MV-4-11 (cell line): ENCODE data around the gene CST3.
A peak's percentile ranks its signal among the peaks of the same experiment; 100 is the strongest.
"Not testable (repeated sequence)": the region's sequence is repeated elsewhere in the genome, so short reads cannot be mapped to it uniquely, and the experiment has no call there.

Experiments
- DNase-seq: peaks from one replicate; lab custom pipeline; 2025; lab: John Stamatoyannopoulos, UW

CST3 gene

DNA sequence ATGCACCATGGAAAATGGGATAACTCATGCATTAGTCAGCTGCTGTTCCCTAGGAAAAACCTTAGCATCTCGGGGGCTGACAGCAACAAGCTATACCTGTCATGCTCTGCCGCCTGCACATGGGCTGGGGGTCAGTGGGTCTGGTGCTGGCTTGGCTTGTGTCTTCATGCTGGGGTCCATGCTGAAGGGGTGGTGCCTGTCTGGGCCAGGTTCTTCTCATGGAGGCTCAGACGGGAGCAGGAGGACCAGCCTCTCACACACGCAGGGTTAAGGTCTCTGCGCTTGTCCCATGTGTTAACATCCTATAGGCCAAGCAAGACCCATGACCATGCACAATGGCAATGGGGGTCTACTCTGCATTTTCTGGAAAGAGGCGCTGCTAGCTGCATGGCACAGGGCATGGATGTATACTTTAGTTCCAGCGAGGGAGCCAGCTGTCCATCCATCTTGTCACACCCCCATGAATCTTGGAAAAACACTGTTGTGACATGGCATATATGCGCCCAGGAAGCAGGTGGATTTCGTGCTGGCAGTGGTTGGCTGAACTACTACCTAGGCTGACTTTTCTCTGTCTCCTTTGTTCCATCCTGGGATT is 24.6 kb upstream of the CST3 start:
- no peak for DNase-seq

DNA sequence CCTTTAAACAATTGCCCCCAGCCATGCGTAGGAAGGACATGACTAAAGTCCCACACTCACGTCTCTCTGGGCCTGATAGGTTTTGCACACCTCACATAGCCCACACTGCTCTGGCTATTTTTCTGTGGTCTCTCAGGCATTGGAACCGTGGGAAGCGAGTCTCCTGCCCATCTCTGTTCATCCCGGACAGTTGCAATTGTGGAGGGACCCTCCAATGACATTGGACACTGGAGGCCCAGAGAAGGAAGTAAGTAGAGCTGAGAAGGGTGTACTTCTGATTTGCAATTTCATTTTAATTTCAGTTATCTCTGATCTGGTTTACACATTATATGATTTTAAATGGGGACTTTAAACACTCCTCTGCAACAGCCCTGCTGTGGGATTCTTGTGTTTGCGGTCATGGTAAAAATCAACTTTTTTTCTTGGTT is 23.3 kb upstream of the CST3 start:
- no peak for DNase-seq

DNA sequence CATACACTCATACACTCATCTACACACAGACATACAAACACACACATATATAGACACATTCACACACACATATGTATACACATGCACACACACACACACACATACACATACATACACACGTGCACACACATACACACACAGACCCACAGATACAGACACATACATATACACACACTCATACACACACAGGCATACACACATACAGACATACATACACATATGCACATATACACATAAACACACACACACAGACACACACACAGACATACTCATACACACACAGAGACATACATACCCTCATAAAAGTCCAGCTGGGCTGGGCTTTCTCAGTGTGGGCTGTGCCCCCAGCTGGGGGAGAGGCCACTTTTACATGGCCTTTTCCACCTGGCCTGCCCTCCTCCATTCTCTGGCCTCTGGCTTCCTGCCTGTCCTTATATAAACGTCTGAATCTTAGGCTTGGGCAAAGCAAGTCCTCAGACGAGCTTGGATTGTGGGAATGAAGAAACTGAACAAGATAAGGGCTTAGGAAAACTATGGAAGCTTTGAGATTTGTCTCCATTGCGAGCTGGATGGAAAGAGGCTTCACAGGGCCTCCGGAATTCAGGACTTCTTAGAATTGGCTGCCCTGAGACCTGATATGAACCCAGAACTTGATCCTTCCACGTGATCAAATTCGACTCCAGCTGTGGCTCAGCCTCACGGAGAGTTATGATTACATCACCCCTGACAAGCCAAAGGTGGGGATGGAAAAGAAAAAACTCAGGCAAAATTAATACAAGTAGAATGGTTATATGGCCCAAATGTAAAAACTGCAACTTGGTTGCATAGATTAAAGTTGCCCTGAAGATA is 22.5 kb upstream of the CST3 start:
- no peak for DNase-seq

DNA sequence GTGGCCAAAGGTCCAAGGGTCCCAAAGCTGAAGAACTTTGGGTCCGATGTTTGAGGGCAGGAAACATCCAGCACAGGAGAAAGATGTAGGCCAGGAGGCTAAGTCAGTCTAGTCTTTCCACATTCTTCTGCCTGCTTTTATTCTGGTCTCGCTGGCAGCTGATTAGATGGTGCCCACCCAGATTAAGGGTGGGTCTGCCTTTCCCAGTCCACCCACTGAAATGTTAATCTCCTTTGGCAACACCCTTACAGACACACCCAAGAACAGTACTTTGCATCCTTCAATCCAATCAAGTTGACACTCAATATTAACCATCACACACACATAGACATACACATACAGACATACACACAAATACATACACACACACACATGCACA is 21.8 kb upstream of the CST3 start:
- DNase-seq: not testable (repeated sequence)

DNA sequence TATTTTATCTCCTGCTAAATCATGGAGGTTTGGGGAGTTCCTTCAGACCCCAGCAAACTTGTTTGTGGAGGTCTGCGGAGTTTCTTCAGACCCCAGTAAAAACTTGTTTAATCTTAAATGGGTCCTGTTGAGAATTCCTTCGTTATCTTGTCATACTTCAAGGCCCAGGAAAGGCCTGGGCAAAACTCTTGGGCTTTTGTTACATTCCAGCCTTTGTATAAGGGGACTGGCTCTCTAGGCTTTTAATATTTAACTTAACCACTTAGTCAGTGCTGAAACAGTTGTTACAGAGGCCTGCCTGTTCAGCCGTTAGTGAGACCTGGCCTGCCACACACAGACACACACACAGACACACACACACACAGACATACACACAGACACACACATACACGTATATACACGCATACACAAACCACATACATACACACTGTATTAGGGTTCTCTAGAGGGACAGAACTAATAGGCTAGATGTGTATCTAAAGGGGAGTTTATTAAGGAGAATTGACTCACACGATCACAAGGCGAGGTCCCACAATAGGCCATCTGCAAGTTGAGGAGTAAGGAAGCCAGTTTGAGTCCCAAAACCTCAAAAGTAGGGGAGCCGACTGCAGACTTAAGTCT is 21.3 kb upstream of the CST3 start:
- no peak for DNase-seq

DNA sequence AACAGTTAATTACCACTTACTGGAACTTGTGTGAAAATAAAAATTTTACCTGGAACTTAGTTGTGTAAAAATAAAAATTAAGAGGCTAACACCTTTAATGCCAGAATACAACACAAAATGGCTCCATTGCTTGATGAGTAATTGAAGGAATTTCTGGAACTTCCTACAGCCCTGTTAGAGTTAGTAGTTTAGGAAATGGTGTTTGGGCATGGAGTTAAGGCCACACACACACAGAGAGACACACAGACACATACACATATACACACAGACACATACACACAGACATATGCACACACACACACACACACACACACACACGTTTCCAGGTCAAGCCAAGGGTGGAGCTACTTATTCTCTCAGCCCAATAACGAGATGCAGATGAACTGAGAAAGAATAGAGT is 20.6 kb upstream of the CST3 start:
- DNase-seq: no peak

DNA sequence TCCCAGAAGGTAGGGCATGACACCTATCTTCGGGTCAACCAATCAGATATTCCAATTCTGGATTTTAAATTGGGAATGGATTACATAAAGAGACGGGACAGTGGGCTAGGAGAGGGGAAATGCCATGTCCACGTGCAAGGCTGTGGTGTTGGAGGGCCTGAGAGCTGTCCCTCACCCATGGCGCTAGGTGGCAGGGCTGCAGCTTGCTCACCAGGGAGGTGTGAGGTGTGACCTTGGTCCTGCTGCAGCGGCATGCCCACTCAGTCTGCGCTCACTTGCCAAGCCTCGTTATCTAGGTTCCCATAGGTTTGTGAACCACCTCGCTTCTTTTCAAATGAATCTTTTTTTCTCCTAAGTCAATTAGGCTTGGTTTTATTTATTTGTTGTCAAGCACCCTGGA is 19.4 kb upstream of the CST3 start:
- DNase-seq: no peak

DNA sequence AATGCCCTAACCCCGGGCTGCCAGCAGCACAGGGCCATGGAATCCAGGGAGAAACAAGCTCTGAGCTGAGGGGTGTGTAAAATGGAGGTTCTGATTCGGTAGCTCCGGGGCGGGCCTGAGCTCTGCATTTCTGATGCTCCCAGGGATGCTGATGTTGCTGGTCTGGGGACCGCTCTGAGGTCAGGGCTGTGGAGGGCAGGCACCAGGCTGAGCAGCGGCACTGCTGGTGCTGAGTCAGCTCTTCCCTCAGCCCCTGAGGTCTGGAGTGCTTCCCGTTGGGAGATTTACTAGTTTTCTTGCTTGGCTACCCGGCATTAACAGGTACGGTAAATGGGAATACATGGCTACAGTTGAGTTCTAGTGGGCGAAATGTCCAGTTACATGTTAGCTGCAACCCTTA is 18.6 kb upstream of the CST3 start:
- DNase-seq: peak; percentile 32

DNA sequence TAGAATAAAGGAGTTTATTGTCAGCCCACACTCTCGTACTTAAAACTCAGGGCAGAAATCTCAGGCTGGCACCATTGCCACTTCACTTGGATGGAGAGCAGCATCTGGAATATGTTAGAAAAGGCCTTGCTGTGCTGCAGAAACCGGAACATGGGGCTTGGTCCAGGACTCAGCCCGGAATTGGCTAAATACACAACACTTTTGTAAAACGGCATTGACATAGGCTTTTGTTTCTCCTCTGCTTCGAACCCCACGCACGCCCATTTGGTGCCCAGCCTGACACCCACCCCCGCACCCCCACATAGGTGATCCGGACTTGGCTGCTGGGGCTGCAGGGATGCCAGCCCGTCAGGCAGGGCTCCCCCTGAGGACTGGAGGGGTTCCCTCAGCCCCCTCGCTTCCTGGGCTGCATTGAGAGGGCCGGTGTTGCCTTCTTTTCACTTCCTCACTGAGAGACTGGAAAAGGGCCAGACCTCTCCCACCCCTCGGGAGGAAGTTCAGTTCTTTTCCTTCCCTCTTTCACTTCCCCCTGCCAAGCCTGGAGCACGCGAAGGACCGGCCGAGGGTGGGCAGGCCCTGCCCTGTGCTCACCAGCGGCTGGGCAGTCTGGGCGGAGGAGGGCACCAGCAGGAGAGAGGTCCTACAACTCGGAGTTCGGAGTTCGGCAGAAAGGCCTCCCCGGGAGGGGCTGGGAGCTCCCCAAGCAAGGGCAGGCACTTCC is 17.9 kb upstream of the CST3 start:
- peak; percentile 95 for DNase-seq

DNA sequence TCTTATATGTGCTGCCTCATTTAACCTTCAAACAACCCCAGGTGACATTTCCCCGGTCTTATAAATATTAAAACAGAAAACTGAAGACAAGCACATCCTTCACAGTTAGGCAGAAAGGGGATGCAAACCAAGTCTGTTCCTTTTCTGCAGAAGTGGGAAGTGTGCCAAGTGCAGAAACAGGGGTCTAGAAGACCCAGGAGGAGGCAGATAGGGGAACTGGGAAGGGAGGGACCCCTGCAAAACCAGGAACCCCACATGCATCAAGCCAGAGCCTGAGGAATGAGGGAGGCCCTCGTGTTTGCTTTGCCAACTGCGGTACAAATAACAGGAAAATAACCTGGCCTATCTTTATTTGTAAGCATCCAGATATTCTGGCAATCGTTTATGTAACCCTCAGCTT is 17.0 kb upstream of the CST3 start:
- peak; percentile 32 for DNase-seq

DNA sequence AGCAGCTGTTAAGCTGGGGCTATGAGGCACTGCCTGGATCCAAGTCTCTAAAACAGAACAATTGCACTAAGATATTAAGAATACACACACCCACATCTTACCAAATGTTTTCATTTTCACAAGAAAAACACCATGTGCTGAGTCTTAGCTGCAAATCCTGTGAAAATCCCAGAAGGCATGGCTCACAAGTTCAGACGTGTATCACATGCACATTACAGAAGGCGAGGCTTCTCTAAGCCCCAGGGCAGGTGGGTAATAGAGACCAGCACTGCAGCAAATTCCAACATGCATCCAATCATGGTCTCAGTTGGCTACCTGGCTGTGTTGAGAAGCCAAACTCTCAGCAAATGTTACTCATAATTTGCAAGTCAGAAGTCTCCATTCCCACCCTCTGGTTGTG is 16.2 kb upstream of the CST3 start:
- no peak for DNase-seq

DNA sequence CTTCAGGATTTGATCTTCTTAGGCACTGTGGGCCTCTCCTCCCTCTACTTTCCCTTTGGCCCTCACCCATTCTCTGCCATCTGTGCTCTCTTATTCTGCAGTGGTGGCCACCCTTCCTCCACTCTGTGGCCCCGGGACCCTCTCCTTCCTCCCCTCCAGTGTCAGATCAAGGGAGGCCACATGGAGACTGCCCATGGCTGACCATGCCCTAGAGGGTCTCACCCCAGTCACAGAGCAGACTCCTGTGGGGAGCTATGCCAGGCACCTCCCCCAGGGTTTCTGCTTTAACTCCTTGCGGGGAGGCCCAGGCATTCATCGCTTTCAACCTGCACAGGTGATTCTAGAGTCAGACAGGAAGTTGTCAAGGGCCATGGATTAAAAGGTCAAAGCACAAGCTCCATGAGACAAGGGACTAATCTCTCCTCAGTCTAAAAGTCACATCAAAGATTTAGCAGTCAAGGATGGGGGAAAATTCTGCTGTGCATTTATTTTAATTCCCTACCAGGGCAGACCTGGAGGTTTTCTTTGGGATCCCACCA is 15.7 kb upstream of the CST3 start:
- DNase-seq: no peak

DNA sequence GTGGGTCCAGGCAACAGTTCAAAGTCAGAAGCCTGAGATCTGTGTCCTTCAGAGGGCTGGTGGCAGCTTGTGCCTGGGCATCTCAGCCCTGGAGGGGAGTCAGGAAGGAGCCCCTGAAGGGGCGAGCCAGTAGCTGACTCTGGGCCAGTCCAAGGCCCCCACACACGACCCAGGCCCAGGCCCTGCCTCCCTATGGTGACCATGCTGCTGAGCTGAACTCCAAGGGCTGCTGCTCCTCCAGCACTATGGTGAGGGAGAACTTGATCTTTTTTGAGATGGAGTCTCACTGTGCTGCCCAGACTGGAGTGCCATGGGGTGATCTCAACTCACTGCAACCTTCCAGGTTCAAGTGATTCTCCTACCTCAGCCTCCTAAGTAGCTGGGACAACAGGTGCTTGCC is 15.2 kb upstream of the CST3 start:
- DNase-seq: no peak

DNA sequence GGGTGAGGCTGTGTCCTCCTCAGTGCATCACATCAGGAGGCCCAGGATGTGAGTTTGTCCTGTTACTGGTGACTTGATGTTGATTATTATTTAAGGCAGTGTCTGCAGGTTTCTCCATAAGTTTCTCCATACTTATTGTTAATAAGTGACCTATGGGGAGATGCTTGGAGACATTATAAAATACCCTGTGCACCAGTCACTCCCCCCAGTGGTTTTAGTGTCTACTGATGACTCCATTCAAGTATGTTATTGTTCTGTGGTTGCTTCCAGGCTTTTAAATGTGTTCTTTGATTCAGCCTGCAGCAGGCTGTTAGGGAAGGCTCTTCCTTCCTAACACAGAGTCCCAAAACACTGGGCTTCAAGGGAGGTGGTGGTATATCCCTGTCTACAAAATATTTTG is 14.6 kb upstream of the CST3 start:
- DNase-seq: no peak

DNA sequence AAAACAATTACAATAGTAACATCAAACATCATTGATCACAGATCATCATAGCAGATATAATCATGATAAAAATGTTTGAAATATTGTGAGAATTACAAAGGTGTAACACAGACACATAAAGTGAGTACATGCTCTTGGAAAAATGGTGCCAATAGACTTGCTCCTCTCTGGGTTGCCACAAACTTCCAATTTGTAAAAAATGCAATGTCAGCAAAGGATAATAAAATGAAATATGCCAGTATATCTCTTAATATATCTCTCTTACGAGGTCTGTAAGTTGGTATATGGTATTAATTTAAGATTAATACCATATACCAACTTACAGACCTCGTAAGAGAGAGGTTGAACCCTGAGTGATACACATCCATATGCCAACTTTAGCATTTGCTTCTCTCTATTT is 13.4 kb upstream of the CST3 start:
- DNase-seq: no peak

DNA sequence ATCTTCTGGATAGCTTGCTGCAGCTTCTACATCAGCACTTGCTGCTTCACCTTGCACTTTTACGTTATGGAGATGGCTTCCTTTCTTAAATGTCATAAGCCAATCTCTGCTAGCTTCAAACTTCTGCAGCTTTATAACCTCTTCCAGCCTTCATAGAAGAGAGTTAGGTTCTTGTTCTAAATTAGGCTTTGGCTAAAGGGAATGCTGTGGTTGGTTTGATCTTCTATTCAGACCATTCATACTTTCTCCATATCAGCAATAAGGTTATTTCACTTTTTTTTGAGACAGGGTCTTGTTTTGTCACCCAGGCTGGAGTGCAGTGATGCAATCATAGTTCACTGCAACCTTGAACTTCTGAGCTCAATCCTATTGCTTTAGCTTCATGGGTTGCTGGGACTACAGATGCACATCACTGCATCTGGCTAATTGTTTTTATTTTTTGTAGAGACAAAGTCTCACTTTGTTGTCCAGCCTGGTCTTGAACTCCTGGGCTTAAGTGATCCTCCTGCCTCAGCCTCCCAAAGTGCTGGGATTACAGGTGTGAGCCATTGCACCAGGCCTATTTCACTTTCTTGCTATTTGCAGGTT is 12.2 kb upstream of the CST3 start:
- DNase-seq: no peak

DNA sequence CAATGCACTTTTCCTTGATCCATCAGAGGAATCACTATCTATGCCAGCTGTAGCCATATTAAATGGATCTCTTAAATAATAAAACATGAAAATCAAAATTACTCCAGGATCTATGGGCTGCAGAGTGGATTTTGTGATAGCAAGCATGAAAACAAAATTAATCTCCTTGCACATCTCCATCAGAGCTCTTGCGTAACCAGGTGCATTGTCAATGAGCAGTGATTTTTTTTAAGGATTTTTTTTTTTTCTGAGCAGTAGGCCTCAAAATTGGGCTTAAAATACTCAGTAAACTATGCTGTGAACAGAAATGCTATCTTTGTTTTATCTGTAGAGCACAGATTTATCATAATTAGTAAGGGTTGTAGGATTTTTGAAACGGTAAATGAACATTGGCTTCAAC is 11.5 kb upstream of the CST3 start:
- DNase-seq: no peak

DNA sequence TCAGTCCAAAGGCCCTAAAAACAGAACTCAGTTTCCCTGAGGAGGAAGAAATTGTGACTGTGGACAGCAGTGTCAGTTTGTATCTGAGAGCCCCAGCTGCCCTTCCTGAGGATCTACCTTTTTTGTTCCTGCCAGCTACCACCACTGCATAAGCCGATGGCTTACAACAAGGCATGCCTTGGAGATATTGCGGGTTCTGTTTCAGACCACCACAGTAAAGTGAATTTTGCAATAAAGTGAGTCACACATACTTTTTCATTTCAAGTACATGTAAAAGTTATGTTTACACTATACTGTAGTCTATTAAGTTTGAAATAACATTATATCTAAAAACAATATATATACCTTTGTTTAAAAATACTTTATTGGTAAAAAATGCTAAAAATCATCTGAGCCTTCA is 9.6 kb upstream of the CST3 start:
- DNase-seq: peak; percentile 89

DNA sequence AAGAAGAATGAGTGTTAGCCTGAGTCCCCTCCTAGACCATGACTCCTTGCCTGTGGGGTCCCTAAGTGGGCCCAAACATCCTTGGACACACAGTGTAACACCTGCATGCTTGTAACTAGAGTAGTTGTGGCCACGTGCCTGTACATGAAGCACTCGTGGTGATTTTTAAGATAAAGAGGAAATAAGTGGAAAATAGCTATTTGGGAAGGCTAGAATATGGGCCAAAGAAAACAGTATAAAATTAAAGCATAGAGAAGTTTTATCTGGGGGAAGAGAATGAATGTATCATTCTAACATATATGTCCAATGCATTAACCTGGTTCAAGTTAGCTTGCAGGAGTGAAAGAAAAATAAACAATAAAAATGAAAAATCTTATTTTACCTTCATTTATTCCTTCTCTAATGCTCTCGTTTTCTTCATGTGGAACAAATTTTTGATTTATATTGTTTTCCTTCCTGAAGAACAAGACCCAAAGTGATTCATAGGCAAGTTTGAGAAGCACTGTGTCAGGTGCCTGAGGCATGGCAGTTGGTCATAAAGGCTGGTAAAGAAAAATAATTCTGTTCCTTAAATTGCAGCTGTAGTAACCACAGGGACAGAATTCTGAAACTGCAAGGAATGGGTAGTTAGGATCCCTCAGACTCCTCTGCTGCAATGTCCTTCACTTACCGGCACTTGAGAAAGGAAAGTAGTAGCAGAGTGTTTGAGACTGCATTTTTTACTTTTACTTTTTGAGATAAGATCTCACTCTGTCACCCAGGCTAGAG is 8.5 kb upstream of the CST3 start:
- DNase-seq: peak; percentile 94

DNA sequence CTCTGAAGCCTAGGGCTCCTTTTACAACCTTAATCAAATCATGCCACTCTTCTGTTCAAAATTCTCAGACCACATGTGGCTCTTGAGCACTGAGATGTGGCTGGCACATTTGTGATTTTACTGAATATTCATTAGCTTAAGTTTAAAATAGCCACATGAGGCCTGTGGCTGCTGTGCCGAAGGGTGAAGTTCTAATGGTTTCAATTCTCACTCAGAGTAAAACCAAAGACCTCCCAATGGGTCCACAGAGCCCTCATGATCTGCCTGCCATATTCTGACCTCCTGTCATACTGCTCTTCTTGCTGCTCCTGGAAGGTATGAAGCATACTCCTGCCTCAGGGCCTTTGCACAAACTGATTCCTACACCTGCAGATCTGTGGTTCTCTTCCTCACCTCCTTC is 7.8 kb upstream of the CST3 start:
- no peak for DNase-seq

DNA sequence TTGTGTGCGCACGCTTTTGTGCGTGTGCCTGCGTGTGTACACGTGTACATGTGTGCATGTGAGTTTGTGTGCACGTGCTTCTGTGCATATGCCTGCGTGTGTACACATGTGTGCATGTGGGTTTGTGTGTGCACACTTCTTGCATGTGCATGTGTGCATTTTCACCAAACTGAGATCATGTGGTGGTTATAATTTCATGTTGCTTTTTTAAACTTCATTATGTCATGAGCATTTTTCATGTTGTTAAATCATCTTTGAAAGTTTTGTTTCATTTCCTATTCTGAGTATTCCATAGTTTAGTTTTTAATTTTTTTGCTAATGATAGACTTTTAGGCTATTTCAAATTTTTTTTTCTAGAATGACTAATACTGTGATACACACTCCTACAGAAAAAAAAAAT is 6.4 kb upstream of the CST3 start:
- no peak for DNase-seq
